Lower lobe of right lung (tissue), 2 donors: Measurements from ENCODE around the gene KLHL40. TPM values are rescaled to one million over a fixed set of nuclear protein-coding genes. Genes with fewer than 3 reads are reported as not detected.

Experiments
- ATAC-seq, 2 donors: fragments of 200-7000 bp; cut with Tn5 transposase; one replicate each; pipeline ENCODE4 v1.9.1; 2020 to 2022; ENCODE audit warnings: mild to moderate bottlenecking in 2 of 2, moderate library complexity in 2 of 2
- DNase-seq: peaks from one replicate; pipeline ENCODE4 v3.0.0-alpha.2; 2020
- H3K27ac ChIP-seq: fragments of 200-600 bp; one replicate; pipeline ENCODE4 v1.8.0; 2022
- H3K27me3 ChIP-seq: fragments of 200-600 bp; one replicate; pipeline ENCODE4 v1.8.0; 2022; ENCODE audit warnings: low read depth
- H3K36me3 ChIP-seq: fragments of 200-600 bp; one replicate; pipeline ENCODE4 v1.8.0; 2022; ENCODE audit warnings: mild to moderate bottlenecking
- H3K4me1 ChIP-seq: fragments of 200-600 bp; one replicate; pipeline ENCODE4 v1.8.0; 2022
- H3K4me3 ChIP-seq: fragments of 200-600 bp; one replicate; pipeline ENCODE4 v1.8.0; 2022; ENCODE audit warnings: mild to moderate bottlenecking
- H3K9me3 ChIP-seq: fragments of 200-600 bp; one replicate; pipeline ENCODE4 v1.8.0; 2022
- CTCF ChIP-seq: fragments of 200-600 bp; IDR thresholded peaks from one replicate; pipeline ENCODE4 v1.8.0; 2022; ENCODE audit warnings: antibody characterized with exemption, mild to moderate bottlenecking
- intact Hi-C: fragments of 100-400 bp; cut with DNase I; formaldehyde crosslinking; loops from one replicate; pipeline ENCODE4 v1.11.0; 2022
- total RNA-seq: library from RNA; stranded (reverse); fragmentation: NEBNext Ultra II Directional; extraction: Animal tissue kit (Norgen Biotek cat#: 25700); gene quantifications from one replicate; pipeline ENCODE4 v1.2.1, GENCODE V29; 2021
- donor health status: DM: no; HTN: yes; CAD: no; lungs with severe emphysema.

The KLHL40 gene
- total RNA-seq, 1 donor from 2014 or later = not detected

GRCh38 chr3:42668793-42669217, 16.5 kb upstream of the KLHL40 start:
- no peak for TF ChIP-seq CTCF
- no peak overlapping the region for H3K27ac ChIP-seq
- no peak overlapping the region for H3K4me3 ChIP-seq
- ATAC-seq (no peak), DNase-seq (no peak)
- H3K36me3 ChIP-seq = no peaks in the 10 kb centered on the region
- H3K4me1 ChIP-seq = no peaks in the 10 kb centered on the region
- no peaks in the 10 kb centered on the region for H3K27me3 ChIP-seq
- intact Hi-C loops = no loop called here
- no peaks in the 10 kb centered on the region for H3K9me3 ChIP-seq

GRCh38 chr3:42670051-42670576, 15.2 kb upstream of the KLHL40 start:
- DNase-seq = no peak
- no peak for ATAC-seq
- intact Hi-C loops = no loop called here
- no peak for TF ChIP-seq CTCF
- H3K4me1 ChIP-seq = no peaks in the 10 kb centered on the region
- H3K27ac ChIP-seq = no peak overlapping the region
- H3K4me3 ChIP-seq = no peak overlapping the region
- H3K27me3 ChIP-seq = no peaks in the 10 kb centered on the region
- H3K36me3 ChIP-seq = no peaks in the 10 kb centered on the region
- no peaks in the 10 kb centered on the region for H3K9me3 ChIP-seq

GRCh38 chr3:42670670-42671069, 14.7 kb upstream of the KLHL40 start:
- DNase-seq (no peak), ATAC-seq (no peak)
- no peak overlapping the region for H3K27ac ChIP-seq
- H3K36me3 ChIP-seq = no peaks in the 10 kb centered on the region
- no peaks in the 10 kb centered on the region for H3K27me3 ChIP-seq
- H3K4me3 ChIP-seq = no peak overlapping the region
- TF ChIP-seq CTCF = no peak
- H3K9me3 ChIP-seq = no peaks in the 10 kb centered on the region
- intact Hi-C loops = no loop called here
- no peaks in the 10 kb centered on the region for H3K4me1 ChIP-seq

- Histone ChIP-seq H3K9me3 (no peaks in the 10 kb centered on the region), H3K4me1 (no peaks in the 10 kb centered on the region), H3K36me3 (no peaks in the 10 kb centered on the region), H3K27ac (no peak overlapping the region), H3K4me3 (no peak overlapping the region), H3K27me3 (no peaks in the 10 kb centered on the region)
- DNase-seq (no peak), ATAC-seq (peak in 1 of 2 donors; percentile 37)
- intact Hi-C loops = no loop called here
- no peak for TF ChIP-seq CTCF
Observed at GRCh38 chr3:42672515-42672914, 12.8 kb upstream of the KLHL40 start.

- DNase-seq (no peak), ATAC-seq (no peak)
- TF ChIP-seq CTCF = no peak
- Histone ChIP-seq H3K4me3 (no peak overlapping the region), H3K9me3 (no peaks in the 10 kb centered on the region), H3K36me3 (no peaks in the 10 kb centered on the region), H3K4me1 (no peaks in the 10 kb centered on the region), H3K27me3 (no peaks in the 10 kb centered on the region), H3K27ac (no peak overlapping the region)
- intact Hi-C loops = no loop called here
Observed at GRCh38 chr3:42673082-42673481, 12.3 kb upstream of the KLHL40 start.

- Histone ChIP-seq H3K9me3 (no peaks in the 10 kb centered on the region), H3K4me3 (no peak overlapping the region), H3K4me1 (no peaks in the 10 kb centered on the region), H3K36me3 (no peaks in the 10 kb centered on the region), H3K27ac (no peak overlapping the region), H3K27me3 (no peaks in the 10 kb centered on the region)
- DNase-seq (no peak), ATAC-seq (no peak)
- intact Hi-C loops = no loop called here
- TF ChIP-seq CTCF = no peak
Observed at GRCh38 chr3:42674146-42674545, 11.2 kb upstream of the KLHL40 start.
